GM04503 (cell line): ENCODE results near the gene RPUSD2.
"Not testable (repeated sequence)": the region's sequence is repeated elsewhere in the genome, so short reads cannot be mapped to it uniquely, and the experiment has no call there.

Experiments used
- DNase-seq: peaks from one replicate; pipeline ENCODE4 v3.0.0-alpha.2; 2012; ENCODE audit warnings: low read depth

Gene RPUSD2

DNA sequence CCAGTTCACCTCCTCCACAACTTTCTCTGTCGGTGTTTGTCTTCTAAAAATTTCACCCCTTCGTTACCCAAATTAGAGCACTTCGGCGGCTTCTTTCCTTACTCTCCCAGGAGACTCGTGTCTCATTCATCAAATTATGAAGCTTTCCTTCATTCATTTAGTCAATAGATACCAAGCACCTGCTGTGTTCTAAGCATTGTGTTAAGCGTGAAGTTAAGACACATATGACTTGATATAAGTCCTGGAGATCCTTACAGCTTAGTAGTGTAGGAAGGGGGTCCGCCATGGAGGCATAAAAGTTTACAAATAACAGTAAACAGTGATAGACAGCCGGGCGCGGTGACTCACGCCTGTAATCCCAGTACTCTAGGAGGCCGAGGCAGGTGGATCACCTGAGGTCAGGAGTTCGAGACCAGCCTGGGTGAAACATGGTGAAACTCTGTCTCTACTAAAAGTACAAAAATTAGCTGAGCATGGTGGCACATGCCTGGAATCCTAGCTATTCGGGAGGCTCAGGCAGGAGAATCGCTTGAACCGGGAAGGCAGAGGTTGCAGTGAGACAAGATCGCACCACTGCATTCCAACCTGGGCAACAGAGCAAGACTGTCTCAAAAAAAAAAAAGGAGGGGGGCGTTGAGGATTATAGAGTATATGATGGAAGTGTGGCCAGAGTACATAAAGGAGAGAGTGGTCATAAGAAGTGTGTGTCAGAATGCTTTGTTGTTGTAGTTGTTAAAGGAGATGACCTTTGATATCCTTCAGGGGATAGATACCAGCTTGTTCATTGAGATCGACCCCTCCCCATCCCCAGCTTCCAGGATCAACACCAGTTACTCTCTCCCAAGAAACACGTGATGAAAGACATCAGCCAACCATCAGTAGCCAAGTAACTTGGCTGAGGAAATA lies 3.5 kb upstream of the RPUSD2 start:
- no peak for DNase-seq

DNA sequence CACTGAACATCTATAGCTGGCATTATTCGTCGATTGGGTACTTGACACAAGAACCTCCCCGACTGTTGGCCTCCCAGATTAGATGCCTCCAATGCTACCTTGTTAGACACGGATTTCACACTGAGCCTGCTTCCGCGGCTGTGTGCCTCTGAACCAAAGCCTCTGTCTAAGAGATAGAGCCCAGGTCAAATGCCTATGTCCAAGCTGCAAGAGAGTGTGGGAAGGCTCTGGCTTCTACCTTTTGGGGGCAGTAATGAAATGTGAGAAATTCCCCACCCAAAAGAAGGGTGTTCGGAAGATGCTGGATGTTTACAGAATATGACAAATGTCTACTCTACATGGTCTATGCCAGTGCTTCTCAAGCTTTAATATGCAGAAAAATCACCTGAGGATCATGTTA lies 2.0 kb upstream of the RPUSD2 start:
- DNase-seq: no peak

DNA sequence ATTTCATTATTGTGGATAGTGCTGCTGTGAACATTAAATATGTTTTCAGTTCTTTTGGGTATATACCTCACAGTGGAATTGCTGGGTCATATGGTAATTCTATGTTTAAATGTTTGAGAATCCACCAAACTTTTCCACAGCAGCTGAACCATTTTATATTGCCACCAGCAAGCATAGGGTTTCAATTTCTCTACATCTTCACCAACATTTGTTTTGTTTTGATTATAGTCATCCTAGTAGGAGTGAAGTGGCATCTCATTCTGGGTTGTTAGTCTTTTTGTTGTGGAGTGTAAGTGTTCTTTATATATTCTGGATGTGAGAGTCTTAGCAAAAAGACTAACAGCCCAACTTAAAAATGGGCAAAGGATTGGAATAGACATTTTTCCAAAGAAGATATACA lies 6.0 kb downstream of the RPUSD2 start:
- DNase-seq: no peak

DNA sequence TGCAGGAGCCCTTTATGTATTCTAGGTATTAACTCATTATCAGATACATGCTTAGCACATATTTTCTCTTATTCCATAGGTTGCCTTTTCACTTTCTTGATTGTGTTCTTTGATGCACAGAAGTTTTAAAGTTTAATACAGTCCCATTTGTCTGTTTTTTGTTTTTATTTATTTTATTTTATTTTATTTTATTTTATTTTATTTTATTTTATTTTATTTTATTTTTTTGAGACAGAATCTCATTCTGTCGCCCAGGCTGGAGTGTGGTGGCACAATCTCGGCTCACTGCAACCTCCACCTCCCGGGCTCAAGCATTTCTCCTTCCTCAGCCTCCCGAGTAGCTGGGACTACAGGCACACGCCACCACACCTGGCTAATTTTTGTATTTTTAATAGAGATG lies 7.8 kb downstream of the RPUSD2 start:
- not testable (repeated sequence) for DNase-seq

DNA sequence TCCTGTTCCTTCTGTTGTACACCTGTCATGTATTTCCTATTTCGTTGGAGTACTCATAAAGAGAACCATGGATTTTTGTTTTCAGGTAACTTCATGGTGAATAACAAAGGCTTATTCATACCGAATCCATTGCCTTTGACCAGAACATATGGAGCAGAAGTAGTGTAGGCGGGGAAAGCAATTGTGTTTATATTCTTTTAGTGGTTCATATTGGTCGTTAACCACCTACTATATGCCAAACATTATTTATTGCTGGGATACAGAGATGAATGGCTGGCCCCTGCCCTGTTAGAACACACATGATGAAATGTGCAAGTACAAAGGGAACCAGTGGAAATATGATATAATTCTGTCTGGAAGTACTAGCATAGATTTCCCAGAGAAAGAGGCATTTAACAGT lies 9.8 kb downstream of the RPUSD2 start:
- DNase-seq: no peak

DNA sequence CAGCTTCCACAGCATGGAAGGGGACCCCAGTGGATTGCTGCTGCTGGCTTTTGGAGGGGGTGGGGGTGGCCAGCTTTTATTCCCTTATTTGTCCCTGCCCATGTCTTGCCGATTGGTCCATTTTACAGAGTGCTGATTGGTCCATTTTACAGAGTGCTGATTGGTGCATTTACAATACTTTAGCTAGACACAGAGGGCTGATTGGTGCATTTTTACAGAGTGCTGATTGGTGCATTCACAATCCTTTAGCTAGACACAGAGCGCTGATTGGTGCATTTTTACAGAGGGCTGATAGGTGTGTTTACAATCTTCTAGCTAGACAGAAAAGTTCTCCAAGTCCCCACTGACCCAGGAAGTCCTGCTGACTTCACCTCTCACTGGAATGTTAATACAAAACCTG lies 12.7 kb downstream of the RPUSD2 start:
- not testable (repeated sequence) for DNase-seq

DNA sequence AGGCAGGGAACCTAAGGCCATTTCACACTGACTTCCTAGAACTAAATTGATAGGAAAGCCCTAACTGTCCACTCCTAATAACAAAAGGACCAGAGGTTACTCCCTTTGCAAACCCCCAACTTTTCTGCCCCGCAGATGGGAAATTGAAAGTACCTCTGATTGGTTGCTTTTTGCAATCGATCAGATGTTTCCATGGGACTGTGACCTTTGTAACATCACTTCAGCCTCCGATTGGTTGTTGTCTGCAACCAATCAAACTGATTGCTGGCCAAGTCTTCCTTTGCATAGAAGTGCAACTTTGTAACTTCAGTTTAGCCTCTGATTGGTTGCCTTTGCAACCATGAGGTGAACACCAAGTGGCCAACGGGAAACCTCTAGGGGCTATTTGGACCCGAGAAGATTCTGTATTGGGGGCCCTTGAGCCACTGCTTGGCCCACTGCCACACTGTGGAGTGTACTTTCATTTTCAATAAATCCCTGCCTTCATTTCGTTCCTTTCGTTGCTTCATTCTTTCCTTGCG lies 13.7 kb downstream of the RPUSD2 start:
- DNase-seq: peak; percentile 79

DNA sequence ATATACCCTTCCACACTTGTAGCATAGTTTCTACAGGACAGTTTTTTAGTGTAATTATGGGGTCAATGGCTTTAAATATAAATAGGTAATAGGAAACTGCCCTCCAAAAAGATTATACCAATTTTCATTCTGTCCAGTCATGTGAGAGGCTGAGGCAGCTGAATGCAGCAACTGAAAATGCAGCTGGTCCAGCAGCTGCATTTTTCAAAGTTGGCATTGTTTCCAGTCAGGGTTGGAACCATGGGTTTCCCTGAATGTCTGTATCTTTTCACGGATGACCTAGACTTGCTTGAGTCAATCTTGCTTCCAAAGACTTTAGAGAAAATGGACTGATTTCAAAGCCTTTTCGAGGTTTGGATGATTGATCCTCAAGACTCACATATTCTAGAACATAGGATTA lies 15.1 kb downstream of the RPUSD2 start:
- no peak for DNase-seq

DNA sequence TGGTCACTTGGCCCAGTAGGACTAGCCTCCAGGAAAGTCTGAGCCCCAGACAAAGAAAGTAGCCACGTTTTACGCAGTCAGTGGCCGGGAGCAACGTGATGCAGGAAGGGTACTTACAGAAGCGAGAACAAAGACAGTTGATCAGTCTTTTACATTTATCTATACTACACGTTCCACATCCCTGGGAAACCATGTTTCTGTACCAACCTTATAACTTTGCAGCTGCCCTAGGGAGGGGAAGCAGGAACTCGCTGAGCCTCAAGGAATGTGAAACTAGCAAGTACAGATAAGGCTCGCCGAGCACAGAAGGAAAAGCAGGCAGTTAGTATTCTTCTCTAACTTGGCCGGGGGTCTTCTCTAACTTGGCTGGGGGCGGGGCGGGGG lies 21.6 kb downstream of the RPUSD2 start:
- no peak for DNase-seq

DNA sequence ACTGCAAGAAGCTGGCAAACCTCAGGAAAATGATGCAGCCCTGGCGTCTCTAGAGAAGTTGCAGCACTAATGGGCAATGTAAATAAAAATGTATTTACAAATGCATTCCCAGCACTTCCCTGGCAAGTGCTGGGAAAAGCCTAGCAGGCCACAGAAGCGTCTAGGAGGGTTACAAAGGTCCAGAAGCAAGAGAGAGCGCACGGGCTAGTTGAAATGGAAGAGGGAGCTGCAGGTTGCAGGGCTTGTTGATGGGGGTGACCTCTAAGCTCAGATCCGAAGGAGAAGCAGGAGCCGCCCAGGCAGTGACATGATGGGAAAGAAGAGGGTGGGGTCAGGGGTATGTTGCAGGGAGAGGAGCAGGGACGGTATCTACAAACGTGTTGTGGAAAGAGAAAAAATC lies 22.3 kb downstream of the RPUSD2 start:
- DNase-seq: no peak

DNA sequence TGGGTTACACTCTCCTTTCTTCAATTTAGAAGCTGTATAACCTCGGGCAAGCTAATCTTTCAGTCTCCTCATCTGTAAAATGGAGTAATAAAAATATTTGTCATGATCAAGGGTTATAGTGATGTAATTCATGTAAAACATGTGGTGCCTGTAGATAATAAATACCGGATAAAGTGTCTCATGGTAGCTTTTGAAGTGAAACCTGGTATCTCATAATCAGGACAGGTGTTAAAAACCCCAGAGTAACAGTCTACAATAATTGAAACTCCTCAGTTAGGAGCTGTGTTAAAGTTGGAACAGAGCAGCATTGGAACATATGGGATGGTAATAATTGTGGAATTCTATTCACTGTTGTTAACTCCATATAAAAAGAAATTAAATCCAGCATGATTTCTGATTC lies 24.1 kb downstream of the RPUSD2 start:
- DNase-seq: no peak

DNA sequence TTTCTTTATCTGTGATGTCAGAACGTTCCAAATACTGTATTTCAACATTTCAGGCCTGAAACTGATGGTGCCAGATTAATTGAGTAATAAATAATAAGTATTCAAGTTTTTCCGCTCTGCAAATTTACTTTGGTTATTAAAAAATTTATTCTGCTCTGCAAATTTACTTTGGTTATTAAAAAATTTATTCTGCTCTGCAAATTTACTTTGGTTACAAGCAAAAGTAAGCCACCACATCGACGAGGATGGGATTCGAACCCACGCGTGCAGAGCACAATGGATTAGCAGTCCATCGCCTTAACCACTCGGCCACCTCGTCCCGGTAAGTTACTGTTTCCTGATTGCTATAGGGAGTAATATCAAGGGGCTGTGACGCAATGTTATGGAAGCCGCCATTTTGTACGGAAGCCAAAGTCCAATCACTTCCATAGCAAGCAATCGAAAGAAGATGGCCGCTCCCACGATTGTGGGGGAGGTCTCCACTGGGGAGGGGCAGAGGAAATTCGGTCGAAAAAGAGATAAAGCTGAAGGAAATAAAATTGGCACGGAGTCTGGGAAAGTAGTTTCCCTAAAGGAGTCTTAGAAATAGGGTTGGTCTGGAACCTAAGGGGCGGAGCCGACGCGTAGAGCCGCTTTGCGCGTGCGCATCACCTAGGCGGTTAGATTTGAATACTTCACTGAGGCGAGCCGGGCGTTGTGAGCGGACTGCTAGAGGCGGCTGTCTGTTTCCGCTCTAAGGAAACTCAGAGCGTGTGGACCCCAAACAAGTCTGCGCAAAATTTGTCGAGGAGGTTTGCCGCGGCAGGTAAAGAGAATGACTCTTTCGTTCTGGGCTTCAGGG lies 24.7 kb downstream of the RPUSD2 start, which contains the start of gene KNL1:
KNL1 (plus strand) TSS at position 662 of the 841 bp plus-strand sequence. CDS start 8,683 bp downstream, outside the sequence.
- DNase-seq: peak; percentile 79

DNA sequence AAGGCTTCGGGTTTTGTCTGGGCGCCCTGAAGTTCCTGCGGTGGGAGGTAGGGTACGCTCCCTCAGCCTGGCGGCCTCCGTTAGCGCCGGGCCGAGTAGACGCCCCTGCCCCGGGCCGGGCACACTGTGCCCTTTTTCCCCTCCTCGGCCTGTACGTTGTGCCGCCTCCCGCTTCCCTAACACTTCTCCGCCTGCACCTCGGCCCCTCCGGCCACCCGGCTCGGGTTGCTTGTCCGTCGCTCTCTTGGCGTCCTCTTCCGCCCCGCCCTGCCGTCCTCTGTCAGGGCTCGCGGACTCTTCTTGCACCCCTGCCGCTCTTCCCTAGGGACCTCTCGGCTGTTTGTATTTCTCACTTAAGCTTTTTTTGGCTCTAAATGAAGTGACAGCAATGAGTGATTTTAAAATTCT lies 25.3 kb downstream of the RPUSD2 start:
- DNase-seq: no peak

DNA sequence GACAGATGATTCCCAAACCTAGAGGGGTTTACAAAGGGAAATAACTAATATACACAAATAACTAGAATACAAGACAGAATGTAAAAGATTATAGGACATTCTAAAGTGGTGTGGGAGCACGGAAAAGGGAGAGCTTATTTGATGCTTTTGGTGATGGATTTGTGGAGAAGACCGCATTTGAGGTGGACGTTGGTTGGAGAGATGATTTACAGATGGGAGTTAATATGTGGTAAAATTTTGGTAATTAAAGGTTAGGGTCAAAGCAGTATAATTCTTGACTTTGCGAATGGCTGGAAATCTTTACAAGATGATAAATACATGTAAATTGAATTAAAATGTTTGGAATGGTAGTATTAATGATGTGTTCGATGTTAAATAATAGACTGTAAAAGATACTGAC lies 26.1 kb downstream of the RPUSD2 start:
- DNase-seq: no peak

DNA sequence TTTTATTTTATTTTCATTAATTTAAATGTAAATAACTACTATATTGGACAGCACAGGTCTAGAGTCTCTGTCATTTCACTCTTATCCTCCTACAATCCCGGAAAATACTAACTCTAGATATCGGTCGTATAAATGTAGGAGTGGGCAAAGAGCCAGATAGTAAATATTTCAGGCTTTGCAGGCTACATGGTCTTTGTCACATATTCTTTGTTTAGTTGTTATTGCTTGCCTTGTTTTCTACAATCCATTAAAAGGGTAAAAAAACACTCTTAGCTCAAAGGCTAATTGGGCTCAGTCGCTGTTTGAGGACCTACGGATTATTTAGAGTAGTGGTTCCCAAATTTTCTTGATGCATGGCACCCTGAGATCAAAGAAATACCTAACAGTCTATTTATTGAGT lies 26.7 kb downstream of the RPUSD2 start:
- DNase-seq: no peak

DNA sequence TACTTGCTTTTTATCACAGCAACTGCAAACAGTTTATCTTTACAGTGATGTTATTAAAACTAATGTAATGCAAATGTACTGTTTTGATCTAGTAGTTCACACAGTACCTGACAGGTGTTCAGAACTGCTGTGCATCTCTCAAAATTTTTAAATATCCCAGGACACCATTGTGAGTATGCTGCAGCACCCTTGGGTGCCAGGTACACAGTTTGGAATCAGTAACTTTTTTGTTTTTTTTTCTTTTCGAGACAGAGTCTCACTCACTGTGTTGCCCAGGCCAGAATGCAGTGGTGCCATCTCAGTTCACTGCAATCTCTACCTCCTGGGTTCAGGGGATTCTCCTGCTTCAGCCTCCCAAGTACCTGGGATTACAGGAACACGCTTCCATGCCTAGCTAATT lies 27.9 kb downstream of the RPUSD2 start:
- DNase-seq: no peak

DNA sequence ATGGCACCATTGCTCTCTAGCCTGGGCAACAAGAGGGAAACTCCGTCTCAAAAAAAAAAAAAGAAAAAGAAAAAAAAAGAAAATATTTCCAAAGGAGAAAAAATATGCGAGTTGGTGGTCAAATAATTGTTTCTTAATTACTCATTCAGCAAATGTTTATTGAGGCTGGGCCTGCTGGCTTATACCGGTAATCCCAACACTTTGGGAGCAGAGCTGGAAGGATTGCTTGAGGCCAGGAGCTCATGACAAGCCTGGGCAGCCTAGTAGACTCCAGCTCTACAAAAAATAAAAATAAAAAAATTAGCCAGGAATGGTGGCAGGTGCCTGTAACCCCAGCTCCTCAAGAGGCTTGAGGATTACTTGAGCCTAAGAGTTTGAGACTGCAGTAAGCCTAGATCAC lies 29.0 kb downstream of the RPUSD2 start:
- DNase-seq: no peak

DNA sequence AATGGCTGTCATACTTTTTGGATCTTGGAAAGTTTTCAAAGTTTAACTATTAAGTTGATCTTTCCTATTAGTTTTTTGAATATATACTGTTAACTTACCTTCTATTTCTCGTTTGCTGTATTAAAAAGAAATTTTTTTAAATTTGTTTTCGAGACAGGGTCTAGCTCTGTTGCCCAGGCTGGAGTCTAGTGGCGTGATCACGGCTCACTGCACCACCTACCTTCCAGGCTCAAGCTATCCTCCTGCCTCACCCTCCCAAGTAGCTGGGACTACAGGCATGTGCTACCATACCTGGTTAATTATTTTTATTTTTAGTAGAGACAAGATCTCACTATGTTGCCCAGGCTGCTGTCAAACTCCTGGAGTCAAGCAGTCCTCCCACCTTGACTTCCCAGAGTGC lies 29.6 kb downstream of the RPUSD2 start:
- no peak for DNase-seq

DNA sequence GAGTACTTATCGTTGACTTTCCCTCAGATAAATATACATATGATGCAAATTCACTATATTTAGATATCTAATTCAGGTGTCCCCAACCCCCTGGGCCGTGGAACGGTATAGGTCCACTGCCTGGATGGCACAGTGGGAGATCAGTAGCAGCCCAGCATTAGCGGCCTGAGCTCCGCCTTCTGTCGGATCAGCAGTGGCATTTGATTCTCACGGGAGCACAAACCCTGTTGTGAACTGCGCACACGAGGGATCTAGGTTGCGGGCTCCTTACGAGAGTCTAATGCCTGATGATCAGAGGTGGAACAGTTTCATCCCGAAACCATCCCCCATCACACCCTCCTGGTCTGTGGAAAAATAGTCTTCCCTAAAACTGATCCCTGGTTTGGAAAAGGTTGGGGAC lies 31.9 kb downstream of the RPUSD2 start:
- DNase-seq: no peak

DNA sequence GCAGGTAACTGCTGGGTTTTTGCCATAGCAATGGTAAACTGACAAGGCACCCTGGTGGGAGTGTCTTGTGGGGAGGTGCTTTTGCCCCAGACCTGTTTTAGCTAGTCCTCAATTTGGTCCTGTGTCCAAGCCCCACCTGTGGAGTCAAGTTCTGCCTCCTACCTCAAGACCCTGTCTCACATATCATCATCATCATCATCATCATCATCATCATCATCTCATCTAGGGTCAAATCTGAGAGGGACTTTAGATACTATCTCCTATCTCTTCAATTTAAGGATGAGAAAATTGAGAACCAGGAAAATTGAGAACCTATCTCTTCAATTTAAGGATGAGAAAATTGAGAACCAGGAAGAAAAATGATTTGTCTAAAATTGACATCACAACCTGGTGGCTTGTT lies 34.8 kb downstream of the RPUSD2 start:
- DNase-seq: no peak

DNA sequence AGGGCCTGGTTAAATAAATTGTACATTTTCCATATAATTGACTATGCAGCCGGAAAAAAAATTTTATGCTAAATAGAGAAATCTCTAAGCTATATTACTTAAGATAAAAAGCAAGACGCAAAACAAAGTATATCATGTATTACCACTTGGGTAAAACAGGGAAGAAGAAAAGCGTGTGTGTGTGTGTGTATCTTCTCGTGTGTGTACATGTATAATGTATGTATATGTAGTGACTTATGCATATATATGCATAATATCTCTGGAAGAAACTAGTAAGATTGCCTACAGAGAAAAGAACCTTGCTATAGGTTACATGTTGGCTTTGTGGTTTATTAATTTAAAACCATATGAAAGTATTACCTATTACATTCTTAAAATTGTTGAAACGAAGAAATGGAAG lies 44.0 kb downstream of the RPUSD2 start:
- no peak for DNase-seq

DNA sequence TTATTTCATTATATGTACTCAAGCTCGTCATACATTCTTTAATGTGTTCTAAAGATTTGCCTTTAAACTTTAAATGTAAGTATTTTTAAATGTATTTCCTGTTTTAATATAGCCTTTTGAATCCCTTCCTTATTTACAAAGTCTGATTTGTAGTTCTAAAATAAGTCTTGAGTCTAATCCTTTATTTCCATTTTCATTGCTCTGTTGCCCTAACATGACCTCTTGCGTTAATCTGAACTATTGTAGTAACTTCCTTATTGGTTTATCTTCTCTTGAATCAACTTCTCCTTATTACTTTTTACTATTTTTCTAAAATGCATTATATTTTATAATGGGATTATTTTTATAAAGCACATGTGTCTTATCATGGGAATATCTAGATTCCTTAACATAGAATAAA lies 48.9 kb downstream of the RPUSD2 start:
- DNase-seq: no peak

DNA sequence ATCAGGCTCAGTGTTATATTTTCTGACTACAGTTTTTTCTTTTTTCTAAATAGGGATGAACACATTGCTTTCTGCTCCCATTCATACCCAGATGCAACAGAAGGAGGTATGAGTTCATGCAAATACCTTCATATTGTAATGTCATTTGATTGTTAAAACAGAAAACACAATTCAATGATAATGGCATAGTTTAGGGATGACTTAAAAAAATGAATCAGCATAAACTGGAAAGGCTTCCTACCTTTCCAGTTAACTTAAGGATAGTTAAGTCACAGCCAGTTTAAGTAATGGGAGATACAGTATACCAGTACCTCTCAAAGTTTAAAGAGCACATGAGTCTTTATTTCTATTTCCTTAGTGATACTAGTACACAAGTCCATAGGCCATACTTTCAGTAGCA lies 49.8 kb downstream of the RPUSD2 start:
- DNase-seq: no peak
